Measurements from ENCODE around the gene KCNQ1OT1.

The KCNQ1OT1 gene

DNA sequence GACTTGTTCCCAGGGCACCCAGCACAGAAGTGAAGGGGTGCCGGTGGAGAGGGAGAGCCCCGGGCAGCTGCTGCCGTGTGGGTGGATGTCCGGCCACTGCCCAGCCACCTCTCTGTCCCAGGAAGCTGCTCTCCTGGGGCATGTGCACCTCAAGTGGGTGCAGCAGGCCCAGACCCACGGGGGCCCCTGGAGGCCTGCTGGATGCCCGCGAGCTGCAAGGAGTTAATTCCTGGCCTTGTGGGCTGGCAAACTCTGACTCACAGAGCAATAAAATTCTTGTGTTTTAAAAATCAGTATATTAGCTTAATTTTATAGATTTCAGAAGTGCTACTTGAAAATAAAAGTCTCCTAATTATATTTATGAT, 37.4 kb upstream of the KCNQ1OT1 start:
- DNase-seq (ENCODE audit: low spot score) = no peak

GRCh38 chr11:2736577-2737225, 36.9 kb upstream of the KCNQ1OT1 start:
- DNase-seq (ENCODE audit: low spot score) = no peak

- no peak for DNase-seq (ENCODE audit: low spot score)
Observed at GRCh38 chr11:2735053-2735589, 35.3 kb upstream of the KCNQ1OT1 start.

DNA sequence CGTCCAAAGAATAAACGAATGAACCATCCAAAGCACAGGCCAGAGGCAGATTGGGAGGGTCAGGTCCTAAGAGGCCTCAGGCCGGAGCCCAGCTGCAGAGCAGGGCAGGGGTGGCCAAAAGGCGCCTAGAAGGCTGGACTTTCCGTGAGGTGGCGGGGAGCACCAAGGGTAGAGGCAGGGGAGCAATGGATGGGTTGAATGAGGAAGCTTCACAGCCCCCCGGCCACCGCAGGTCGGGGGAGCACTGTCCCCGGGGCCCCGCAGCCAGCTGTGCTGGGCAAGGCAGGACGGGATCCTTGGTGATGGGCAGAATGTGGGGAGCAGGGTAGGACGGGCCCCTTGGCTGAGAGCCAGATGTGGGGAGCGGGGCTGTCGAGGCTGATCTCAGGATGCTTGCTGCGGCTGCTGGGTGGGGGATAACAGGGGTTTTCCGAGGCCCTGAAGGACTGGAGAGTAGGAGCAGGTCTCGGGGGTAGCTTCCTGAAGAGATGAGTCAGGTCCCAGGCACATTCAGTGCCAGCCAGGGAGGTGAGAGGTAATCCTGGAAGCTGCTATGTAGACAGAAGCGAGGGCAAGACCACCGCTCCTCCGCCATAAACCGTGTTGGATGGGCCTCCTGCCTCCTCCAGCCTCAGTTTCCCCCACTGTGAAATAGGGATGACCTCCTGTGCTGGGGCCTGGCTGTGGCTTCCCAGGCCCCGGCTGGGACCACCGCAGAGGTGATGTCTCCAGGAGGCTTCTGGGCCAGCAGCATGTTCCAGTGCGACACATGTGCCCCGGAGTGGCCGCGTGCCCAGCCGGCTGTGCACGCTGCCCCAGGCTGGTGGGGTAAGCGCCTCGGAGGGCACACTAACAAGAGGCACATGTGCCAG, 34.6 kb upstream of the KCNQ1OT1 start:
- DNase-seq (ENCODE audit: low spot score) = no peak

GRCh38 chr11:2732940-2733628, 33.3 kb upstream of the KCNQ1OT1 start:
- DNase-seq (ENCODE audit: low spot score) = no peak

GRCh38 chr11:2732261-2732939, 32.6 kb upstream of the KCNQ1OT1 start:
- no peak for DNase-seq (ENCODE audit: low spot score)

DNA sequence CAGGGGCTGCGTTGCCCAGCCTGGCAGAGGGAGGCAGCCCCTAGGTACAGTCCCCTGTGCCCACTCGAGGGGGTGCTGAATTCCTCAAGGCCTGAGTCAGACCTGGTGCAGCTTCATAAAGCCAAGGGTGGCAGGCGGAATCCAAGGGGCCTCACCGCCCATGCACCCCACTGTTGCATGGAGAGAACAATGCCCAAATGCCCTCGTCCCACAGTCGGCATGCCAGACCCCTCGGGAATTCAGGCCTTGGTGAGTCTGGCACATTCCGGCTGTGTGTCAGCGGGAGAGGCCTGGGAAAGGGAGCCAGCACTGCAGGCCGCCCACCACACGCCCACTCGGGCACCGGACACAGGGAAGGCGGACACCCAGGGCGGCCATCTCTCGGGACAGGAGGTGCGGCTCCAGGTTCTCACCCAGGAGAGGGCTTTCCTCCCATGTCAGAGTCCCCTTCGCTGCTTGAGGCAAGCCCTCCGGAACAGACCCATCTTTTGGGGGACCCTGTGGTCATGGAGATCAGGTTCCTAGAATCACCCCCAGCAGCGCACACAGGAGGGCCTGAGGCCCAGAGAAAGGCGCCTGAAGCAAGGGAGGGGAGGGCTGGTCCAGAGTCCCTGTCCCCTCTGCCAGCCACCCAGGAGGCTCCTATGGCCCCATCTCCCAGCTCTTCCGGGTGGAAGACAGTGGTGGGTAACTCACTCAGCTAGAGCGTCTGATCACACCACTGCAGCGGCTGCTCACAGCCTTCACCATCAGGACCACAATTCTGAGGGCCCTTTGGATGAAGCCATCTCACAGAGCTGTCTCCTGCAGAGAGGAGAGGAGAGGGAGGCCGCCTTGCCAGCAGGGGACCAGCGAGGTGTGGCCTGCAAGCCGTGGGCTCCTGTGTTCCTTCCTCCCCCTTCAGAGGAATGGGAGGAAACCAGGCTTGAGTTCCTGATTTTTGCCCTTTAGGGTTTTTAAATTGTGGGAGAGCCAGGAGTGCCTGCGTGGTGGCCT, 31.6 kb upstream of the KCNQ1OT1 start:
- DNase-seq (ENCODE audit: low spot score) = no peak

DNA sequence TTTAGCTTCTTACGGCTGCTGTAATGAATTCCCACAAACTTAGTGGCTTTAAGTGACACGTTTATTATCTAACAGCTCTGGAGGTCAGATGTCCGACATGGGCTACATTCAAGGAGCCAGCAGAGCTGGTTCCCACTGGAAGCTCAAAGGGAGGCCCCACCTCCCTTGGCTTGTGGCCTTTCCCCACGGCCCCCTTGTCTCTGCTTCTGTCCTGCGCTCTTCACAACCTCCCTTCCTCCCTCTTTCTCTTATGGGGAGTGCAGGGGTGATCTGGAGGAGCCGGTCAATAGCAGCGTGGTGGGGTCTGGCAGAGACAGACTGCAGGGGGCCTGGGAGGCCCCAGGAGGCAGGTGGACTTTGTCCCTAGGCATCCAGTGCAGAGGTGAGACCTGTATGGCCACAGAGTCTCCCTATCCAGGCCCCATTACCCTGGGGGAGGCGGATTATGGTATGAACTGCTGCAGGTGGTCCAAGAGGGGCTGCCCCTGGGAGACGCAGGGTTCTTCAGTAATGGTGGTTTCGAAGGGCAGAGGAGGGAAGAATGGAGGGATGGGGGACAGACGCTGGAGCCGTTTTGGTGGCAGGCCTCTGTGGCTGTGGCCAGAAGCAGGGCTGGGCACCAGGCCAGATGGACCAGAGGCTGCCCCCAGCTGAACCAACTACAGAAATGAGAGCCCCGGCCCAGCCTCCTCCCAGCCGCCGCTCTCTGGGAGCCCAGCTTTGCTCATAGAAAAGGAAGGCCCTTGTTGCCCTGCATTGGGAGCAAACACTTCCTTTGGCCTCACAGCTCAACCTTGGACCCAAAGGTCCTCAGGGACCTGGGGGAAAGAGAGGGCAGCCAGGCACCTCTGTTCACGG, 30.7 kb upstream of the KCNQ1OT1 start:
- DNase-seq (ENCODE audit: low spot score) = no peak

GRCh38 chr11:2729841-2730240, 30.0 kb upstream of the KCNQ1OT1 start:
- no peak for DNase-seq (ENCODE audit: low spot score)

DNA sequence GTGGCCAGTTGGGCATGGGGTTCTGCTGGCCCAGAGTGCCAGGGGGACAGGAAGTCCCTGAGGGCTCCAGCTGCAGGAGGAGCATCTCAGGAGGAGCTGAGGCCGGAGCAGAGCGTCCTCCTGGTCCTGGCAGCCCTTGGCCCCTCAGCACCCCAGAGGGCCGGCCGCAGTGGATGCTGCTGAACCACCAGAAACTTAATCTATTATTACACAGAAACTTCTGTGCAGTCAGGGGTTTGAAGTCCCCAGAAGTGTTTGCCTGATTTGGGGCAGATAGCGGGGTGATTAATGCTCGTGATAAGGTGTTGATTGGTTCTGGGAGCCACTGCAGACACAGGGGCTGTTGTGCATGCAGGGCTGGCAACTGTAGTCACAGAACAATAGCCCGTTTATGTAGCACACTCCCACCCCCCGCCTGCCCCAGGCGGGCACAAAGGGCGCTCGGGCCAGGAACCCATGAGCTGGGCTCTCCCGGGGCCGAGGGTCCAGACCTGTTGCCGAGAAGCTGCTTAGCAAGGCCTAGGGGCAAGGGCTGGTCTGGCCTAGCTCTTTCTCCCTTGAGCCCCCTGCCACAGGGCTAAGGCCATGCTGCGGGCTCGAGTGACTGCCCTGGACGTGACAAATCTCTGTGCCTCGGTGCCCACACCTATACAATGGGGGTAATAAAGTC, 29.0 kb upstream of the KCNQ1OT1 start:
- no peak for DNase-seq (ENCODE audit: low spot score)

DNA sequence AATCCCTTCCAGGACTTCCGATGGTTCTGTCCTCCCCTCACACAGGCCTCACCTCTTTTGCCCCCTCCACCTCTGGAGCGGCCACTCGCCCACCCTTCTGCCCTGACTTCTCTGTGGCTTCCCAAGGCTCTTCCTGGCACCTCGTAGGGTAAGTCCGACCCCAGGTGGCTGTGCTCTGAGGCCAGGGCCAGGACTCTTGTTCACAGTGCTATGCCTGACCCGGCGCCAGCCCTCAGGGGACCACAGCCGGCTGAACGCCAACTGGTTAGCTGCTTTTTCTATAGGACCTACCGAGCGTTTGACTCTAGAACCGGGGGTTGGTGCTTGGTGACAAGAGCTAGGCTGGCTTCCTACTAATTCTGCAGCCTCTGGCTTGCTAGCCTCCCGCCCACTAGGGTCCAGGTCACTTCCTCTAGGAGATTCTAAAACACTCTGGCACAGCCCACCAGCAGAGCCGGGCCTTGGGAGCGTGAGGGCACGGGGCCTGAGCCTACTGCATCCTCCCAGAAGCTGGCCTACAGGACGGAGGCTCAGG, 28.4 kb upstream of the KCNQ1OT1 start:
- no peak for DNase-seq (ENCODE audit: low spot score)

- no peak for DNase-seq (ENCODE audit: low spot score)
Observed at GRCh38 chr11:2726964-2727363, 27.2 kb upstream of the KCNQ1OT1 start.

DNA sequence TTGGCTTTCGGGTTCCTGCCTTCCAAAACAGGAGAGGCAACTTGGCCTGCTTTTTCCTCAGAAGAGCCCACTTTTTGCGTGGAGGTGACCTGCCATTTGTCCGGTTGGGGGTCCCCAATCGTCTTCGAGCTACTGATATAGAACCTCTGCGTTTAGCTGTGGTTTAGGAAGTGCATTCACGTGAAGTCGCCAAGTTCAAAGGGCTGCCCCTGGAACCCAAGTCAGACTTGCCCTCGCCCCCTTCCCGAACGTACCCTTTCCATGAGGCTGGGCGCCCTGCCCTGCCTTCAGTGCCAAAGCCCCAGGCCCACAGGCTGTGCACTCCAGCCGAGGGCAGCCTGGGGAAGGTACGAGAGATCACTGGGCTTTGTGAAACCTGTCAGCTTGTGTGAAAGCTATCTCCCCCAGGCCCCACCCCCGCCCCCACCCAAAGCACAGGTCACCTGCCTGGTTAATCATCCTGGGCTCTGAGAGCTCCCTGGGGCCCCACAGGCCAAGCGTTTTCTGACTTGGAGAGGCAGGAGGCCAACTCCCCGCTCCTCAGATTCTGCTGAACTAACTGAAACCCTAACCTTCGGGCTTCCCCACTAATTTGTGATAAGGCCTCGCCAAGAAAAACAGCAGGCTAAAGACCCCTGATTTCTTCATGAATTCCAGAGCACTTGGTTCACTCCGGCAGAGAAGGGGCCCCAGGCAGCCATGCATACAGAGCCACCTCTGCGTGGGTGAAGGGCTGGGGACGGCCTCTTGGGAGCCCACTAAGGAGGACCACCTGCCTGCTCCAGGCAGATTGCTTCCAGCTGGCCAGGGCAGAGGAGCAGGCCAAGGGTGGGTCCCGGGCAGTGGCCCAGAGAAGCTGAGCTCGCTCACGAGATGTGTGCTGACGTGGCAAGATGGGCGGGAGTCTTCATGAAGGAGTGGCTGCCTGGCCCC, 25.8 kb upstream of the KCNQ1OT1 start:
- no peak for DNase-seq (ENCODE audit: low spot score)

DNA sequence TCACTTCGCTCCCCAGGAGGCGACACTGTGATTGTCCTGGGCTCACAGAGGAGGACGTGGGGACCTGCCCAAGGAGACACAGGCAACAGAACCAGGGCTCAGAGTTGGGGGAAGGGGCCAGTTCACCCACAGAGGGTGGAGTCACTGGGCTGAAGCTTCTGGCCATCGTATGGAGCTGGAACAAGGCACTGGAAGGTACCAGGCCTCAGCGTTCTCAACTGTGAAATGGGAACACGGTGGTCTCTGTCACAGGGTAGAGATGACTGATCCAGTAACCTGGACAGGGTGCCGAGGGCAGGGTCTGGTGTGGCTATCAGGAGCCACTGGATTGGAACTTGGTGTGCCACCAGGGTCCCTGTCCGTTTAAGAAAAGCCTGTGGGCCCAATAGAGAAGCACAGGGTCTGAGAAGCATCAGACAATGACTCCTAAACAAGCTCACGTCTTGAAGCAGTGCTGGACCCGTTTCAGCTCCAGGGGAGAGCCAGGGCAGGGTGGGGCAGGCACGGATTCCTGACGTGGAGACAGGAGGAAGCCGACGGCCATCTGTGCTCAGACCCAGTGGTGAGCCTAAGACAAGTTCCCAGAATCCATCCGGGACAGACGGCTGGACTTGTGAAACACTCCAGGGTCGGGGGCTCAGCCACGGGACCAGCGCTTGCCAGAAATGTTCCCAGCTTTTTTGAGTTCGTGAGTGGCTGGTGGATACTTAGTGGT, 25.0 kb upstream of the KCNQ1OT1 start:
- no peak for DNase-seq (ENCODE audit: low spot score)

DNA sequence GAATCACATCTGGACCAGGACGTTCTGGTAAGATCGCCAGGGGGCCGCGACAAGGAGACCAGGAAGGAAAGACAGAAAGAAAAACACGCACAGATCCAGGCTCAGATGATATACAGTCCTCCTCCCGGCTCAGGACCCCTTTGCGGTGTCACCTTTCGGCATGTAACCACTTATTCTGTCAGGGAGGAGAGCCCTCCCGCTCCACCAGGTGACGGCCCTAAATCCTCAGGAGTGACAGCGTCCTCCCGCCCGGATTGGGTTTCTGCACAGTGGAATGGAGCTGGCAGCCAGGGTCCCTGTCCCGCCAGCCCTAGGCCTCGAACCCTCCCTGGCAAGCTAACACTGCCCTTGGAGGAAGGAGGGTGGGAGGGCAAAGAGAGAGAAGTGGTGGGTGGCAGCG, 24.3 kb upstream of the KCNQ1OT1 start:
- no peak for DNase-seq (ENCODE audit: low spot score)

GRCh38 chr11:2722955-2723354, 23.2 kb upstream of the KCNQ1OT1 start:
- DNase-seq (ENCODE audit: low spot score) = no peak

- no peak for DNase-seq (ENCODE audit: low spot score)
Observed at GRCh38 chr11:2721210-2721916, 21.6 kb upstream of the KCNQ1OT1 start.
